Measurements from ENCODE around the gene PSMD12.
"Not testable (repeated sequence)": the region's sequence is repeated elsewhere in the genome, so short reads cannot be mapped to it uniquely, and the experiment has no call there.

Gene PSMD12

DNA sequence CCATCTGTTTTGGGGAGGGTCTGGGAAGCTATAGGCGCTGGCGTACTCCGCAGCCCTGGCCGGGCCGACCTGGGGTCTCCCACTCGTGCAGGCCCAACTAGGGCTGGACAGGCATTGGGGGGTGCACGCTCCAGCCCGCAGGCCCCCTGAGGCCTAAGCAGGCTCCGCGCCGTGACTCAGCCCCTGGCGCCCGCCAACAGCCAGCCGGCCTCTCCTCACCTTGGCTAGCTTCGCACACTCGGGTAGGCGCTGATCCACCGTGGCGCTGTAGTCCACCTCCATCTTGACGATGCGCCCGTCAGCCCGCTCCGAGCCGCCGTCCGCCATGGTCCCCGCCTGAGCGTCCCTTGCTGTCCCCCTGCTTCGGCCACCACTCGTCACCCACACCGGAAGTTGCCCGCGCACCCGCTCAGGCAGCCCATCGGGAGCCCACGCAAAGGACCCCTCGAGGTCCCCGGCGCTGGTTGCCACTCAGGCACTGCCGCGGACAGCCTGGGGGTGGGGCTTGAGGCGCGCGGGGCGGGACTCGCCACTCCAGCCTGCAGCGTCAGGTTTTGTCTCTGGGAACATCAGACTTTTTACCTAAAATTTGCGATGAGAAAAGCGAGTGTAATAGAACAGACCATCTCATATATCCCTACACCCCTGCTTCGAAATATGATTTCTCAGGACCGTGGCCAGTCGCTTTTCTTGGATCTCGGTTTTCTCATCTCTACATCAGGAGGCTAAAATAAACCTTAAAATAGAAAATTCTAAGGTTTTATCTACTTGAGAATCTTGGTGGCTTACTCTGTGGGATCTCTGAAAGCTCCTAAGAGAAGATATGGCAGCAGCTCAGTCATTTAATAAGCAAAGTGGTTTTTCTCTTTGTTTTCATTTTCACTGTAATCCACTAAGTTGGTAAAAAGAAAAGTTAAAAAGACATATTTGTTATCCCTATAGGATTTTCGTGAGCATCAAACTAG lies at the start of gene PSMD12:
Gene PSMD12, minus strand, starts transcription at position 385 of the 965 bp plus-strand sequence. Its CDS starts 58 bp downstream, at position 327.
- DNase-seq, result peak; percentile 74

DNA sequence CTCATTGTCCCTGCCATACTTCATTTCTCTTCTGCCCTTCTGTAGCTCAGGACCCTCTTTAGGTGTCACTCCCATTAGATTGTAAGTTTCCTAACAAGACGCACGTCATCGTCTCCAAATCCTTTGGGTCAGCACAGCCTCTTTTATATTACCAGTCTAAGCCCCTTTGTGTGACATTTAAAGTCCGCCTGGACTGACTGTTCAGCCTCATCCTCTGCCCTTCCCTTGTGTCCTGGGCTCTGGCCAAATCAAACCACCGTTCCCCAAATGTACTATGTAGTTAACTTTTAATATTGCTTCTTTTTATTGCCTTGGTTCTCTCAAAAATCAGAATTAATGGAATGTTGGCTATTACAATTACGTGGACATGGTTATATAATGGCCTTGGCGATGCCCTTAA lies 48.9 kb upstream of the PSMD12 start:
- DNase-seq, result no peak

DNA sequence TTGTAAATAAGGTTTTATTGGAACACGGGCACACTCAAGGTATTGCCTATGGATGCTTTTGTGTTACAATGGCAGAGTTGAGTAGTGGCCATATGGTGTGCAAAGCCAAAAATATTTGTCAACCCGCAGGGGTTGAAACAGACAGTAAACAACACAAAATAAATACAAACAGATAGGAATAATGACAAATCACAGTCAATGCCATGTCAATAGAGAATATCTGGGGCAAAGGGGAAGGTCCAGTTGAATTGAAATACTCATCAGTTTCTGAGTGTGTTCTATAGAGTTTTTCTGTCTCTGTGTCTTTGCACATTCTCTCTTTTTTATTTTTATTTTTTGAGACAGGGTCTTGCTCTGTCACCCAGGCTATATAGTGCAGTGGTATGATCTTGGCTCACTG lies 48.2 kb upstream of the PSMD12 start:
- no peak for DNase-seq

DNA sequence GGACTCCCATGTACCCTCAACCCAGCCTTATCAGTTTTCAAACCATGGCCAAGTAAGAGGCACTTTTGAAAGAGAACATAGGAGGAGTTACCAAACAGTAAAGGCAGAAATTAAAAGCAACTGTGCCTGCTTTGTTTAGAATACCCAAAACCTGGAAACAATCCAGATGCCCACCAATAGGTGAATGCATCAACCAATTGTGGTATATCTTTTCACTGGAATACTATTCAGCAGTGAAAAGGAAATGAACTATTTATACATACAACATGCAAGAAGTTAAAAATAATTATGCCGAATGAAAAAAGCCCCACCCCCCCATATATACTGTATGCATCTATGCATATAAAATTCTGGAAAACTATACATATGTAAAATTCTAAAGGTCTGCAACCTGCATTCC lies 47.8 kb upstream of the PSMD12 start:
- no peak for DNase-seq

DNA sequence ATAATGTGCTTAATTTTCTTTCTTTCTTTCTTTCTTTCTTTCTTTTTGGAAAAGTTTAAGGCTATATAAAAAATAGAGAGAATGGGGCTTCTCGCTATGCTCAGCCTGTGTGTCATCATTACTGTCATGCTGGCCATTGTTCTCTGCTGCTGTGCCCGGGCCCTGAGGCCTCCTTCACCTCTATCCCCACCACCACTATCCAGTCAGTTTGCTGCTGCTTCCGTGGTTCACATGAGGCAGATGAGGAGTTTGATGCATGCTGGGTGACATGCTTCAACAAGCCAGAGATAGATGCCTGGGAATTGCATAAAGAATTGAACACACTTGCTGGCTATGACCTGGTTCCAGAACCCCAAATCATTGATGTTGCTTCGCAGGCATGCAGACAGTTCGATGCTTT lies 47.0 kb upstream of the PSMD12 start:
- no peak for DNase-seq

DNA sequence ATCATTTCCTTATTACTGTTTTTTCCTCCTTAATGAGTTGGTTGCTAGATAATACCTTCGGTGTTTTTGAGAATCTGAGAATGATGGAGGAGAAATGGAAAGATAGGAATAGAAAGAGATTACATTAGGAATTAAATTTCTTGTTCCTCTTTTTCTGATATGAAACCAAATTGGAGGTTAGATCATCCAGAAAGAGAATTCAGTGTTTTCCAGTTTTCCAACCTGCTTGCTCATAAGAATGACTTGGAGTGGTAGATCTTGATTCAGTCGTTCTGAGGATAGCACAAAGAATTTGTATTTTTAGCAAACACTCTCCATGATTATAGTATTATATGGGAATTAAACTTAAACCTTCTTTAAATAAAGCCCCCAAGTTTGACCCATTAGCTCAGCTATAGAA lies 46.6 kb upstream of the PSMD12 start:
- no peak for DNase-seq

DNA sequence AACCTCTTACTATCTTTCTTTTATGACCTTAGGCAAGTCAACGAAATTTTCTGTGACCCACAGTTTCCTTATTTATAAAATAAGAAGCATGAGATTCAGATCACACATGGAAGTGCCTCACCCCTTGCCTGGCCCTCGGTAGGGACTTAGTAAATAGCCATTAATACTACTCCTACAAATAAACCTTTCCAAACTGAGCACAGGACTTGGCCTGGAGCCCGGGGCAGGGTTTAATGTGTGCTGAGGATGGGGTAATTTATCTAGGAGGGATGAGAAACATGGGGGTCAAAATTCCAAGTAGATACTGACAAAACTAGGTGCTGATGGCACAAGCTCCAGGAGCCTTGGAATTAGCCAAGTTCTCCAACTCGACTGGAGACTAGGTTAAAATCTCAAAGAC lies 45.7 kb upstream of the PSMD12 start:
- no peak for DNase-seq

DNA sequence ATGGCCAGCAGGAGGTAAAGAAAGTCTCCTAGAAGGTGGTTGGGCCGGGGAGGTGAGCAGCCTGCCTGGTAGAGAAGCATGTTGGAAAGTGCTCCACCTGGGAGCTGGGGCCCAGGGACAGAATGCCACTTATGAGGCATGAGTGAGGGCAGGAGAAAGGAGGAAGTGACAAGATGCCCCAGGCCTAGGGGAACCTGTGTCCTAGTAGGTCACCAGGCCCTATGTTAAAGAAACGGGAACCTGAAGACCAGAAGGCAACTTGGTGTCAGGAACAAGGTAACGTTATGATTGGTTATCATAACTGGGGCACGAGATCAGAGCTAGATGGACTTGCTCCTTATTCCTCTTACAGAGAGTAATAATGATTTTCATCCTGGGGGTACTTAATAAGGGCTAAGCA lies 45.0 kb upstream of the PSMD12 start:
- no peak for DNase-seq

DNA sequence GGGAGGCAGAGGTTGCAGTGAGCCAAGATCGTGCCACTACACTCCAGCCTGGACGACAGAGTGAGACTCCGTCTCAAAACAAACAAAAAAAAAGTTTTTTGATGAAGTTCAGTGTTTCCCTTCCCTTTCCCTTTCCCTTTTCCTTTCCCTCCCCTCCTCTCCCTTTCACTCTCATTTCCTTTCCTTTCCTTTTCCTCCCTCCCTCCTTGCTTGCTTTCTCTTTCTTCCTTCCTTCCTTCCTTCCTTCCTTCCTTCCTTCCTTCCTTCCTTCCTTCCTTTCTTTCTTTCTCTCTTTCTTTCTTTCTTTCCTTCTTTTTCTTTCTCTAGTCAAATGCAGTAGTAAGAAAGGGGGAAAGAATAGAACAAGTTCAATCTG lies 42.1 kb upstream of the PSMD12 start:
- DNase-seq, result not testable (repeated sequence)

DNA sequence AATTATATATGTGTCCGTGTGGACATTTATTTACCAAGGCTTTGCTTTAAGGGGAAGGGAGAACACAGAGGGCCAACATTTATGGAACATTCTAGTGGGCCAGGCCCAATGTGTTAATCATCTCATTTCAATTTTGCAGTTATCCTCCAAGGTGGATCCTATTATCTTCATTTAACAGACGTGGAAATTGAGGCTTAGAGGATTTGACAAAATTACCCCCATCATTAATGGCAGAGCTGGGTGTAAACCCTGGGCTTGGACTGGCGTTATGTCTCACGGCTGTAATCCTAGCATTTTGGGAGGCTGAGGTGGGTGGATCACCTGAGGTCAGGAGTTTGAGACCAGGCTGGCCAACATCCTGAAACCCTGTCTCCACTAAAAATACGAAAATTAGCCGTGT lies 37.1 kb upstream of the PSMD12 start:
- DNase-seq, result no peak

DNA sequence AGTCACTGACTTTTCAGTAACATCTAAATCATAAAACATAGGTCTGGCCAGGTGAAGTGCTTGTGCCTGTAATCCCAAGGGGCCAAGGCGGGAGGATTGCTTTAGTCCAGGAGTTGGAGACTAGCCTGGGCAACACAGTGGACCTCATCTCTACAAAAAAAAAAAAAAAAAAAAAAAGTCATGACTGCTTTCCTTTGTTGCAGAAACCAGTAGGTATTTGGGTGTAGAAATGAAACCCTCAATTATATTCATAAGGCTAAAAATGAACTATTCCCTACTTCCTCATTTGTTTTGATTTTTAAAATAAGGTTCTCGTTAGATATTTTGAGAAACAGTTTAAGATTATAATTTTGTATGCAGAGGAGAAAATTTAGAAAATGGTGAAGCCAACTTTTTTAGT lies 36.7 kb upstream of the PSMD12 start:
- DNase-seq, result no peak

DNA sequence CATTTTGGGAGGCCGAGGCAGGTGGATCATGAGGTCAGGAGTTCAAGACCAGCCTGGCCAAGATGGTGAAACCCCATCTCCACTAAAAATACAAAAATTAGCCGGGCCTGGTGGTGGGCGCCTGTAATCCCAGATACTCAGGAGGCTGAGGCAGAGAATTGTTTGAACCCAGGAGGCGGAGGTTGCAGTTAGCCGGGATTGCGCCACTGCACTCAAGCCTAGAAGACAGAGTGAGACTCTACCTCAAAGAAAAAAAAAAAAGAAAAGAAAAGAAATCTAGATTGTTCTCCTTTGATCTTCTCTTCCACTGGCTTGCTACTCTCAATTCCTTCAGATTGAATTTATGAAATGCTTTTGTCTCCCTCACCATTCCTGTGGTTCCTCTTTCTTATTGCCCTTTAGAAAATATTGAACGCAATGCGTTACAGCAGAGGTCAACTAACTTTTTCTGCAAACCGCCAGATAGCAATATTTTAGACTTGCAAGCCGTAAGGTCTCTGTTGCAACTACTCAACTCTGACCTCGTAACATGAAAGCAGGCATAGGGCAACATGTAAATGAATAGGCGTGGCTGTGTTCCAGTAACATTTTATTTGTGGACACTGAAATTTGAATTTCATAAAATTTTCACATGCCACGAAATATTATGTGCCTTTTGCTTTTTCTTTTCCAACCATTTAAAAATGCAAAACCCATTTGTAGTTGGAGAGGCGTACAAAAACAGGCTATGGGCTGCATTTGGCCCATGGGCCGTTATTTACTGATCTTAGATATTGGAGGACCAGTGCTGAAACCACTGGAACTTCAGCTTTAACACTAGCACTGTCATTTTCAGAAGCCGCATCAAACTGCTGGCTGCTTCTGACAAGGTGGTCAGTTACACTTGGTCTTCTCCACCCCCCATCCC lies 35.5 kb upstream of the PSMD12 start:
- no peak for DNase-seq

DNA sequence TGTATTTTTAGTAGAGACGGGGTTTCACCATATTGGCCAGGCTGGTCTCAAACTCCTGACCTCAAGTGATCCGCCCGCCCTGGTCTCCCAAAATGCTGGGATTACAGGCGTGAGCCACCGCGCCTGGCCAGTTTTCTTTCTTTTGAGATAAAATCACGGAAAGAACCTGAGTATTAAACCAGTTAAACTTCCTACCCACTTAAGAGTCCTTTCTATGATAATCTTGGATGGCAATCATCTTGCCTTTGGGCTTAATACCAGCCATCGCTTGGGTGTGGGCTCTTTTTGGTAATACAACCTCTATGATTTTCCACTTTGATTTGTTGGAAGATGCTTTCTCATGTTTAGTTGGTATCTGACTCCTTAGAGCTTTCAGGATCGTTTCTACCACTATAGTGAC lies 34.7 kb upstream of the PSMD12 start:
- no peak for DNase-seq

DNA sequence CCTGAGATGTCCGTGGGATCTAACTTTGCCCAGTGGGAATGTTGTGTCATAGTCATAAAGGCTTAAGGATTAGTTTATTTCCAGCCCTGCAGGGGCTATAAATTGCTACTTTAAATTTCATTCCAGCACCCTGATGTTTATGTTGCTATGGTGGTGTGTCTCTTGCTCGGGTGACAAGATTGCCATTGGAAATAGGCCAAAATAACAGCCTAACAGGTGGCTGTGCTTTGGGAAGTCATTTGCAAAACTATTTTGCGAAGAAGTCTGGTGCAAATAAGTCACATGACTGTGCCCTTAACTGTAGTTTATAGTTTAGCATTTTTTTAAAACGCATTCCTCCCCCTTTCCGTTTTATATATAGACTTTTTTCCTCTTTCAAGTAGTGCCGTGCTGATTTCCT lies 33.8 kb upstream of the PSMD12 start:
- DNase-seq, result no peak

DNA sequence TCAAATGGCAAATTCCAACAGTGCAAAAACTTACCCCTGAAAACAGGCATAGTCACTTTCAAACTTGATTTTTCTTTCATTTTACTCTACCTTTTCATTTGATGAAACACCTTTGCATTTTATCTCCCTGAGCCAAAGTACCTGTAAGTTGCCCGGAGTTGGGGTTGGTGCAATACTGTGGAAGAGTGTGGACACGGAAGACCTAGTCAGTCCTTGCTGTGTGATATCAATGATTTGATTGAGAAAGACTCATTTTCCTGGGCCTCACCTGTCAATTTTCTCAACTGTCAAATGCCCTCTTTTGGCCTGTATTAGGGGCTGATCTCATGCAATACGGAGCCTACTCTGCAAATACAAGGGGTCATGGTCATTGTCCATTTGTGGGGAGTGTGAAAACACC lies 33.3 kb upstream of the PSMD12 start:
- no peak for DNase-seq

DNA sequence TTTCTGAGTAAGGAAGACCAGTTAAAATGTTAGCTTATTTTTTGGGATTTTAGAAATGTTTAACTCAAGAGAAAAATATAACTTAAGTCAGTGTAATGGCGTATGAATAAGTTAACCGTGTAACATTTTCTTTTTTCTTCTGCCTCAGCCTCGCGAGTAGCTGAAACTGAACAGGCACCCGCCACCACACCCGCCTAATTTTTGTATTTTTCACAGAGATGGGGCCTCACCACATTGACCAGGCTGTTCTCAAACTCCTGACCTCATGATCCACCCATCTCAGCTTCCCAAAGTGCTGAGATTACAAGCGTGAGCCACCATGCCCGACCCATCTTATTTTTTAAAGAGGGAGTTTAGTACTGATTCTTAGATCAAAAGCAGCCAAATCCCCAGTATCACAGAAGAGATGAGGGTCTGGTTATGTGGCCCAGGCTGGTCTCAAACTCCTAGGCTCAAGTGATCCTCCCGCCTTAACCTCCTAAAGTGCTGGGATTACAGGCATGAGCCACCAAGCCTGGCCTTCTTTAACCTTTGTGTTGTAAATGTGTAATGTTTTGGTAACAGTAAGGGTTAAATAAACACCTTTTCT lies 27.5 kb upstream of the PSMD12 start:
- no peak for DNase-seq

DNA sequence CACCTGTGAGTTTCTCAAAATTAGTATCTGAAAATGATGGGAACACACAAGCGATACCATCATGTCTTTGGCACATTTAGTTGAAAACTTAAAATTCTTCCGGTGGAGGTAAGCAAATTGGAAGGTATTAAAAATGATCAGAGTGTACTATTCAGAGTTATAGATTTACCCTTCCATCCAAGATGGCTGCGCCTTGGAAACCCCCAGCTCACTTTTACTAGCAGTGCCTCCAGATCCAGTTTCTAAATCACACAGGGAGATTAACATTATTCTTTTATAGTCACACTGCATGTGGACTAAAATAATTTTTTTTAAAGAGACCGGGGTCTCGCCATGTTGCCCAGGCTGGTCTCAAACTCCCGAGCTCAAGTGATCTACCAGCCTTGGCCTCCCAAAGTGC lies 25.7 kb upstream of the PSMD12 start:
- DNase-seq, result no peak

DNA sequence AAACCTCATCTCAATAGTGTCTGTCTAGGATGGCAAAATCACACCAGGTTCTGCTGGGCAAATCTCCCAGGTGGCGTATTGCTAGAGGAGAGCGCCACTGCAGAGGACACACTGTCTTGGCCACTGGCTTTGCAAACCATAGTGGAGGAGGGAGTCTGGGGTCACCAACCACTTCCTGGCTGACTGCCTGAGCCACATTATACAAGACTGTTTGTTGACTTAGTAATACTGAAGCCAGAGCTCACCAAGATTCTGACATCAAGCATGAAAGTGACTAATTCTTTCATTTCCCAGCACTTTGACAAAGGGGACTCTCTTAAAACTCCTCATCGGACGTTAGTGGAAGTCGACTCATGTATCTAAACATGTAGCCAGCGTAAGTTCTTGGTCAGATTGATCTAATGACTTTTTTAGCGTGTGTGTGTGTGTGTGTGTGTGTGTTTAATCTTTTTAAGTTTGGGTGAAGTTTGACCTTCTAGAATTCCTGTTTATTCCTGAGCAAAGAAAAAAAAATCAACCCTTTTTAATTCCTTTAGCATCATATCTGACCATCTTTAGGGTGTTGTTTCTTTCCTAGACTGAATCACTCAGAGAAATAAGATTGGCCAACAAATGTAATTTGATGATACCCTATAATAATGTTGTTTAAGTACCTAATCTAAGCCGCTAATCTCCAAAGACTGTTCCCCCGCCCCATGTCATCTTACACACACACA lies 24.4 kb upstream of the PSMD12 start:
- DNase-seq, result no peak

DNA sequence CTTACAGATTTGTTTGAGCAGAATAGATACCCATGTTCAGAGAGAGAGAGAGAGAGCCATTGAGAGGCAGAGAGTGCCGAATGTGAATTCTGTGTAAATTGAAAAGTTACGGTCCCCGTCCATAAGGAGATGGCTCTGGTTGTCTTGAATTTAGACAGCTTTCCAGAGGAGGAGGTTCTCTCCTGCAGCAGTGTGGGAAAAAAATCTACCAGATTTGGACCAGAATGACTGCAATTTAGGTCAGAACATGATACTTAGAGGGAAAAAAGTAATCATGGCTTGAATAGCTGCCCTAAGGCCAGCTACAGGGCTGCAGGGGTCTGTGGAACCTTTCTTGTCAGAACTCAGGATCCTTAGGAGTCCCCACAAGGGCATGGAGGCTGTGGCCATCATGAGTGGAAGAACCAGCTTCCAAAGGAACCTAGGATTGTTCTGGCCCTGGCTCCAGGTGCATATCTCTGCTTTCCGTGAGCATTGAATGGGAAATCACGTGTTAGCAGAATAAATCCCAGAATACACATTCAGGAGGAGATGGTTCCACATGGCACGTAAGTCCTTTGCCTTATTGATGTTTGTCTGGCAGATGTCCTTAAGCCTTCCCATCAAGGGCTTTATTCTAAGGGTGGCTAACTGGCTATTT lies 23.7 kb upstream of the PSMD12 start:
- no peak for DNase-seq

DNA sequence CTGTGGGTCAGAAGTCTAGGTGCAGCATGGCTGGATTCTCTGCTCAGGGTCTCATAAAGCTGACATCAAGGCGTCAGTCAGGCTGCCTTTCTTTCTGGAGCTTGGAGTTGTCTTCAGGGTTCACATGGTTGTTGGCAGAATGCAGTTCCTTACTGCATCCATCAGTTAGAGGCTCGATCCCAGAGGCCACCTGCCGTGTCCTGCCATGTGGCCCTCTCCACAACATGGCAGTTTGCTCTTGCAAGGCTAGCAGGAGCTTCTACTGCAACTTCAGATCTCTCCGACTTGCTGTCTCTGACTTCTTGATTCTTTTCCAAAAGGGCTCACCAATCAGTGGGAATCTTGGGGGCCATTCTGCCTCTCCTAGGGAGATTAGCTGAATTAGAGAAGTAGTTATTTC lies 22.6 kb upstream of the PSMD12 start:
- no peak for DNase-seq

DNA sequence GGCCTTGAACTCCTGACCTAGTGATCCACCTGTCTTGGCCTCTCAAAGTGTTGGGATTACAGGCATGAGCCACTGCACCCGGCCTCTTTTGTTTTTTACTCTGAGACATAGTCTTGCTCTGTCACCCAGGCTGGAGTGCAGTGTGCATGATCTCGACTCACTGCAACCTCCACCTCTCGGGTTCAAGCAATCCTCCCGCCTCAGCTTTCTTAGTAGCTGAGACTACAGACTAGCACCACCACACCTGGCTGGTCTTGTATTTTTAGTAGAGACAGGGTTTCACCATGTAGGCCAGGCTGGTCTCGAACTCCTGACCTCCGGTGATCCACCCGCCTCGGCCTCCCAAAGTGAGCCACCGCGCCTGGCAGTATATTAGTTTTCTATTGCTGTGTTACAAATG lies 22.2 kb upstream of the PSMD12 start:
- DNase-seq, result not testable (repeated sequence)

DNA sequence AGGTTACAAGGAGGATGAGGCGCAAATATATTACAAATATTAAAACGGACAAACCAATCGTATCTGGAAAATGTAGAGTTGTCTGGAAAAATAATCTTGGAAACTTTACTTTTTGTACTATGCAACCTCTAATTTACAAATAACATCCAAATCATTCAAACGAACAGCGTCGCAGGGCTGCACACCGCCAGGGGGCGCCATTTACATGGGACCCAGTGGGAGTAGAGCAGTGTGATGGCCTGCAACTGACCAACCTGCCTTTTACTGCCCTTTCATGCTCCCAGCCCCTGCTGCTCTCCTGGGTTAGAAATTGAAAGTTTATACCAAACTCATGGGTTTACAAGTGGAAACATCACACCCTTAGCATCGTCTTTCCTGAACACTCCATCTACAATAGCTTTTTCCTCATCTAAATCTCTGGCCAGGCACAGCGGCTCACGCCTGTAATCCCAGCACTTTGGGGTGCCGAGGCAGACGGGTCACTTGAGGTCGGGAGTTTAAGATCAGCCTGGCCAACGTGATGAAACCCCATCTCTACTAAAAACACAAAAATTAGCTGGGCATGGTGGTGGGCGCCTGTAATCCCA lies 20.7 kb upstream of the PSMD12 start:
- DNase-seq, result no peak

Measured in KG1 (cell line).